Ishikawa (cell line): ENCODE measurements around the gene NBEAL2.

ENCODE experiments used
- CEBPB ChIP-seq: IDR thresholded peaks from 2 replicates; pipeline ENCODE4 v1.6.1; 2012
- CREB1 ChIP-seq: IDR thresholded peaks from 2 replicates; pipeline ENCODE4 v1.6.1; 2012; ENCODE audit warnings: low read depth
- EGR1 ChIP-seq: IDR thresholded peaks from 2 replicates; pipeline ENCODE4 v1.6.1; 2012
- EP300 ChIP-seq: IDR thresholded peaks from 2 replicates; pipeline ENCODE4 v1.6.1; 2012; ENCODE audit warnings: borderline replicate concordance
- FOXM1 ChIP-seq: IDR thresholded peaks from 2 replicates; pipeline ENCODE4 v1.6.1; 2012; ENCODE audit warnings: low read depth, borderline replicate concordance
- NFIC ChIP-seq: IDR thresholded peaks from 2 replicates; pipeline ENCODE4 v1.6.1; 2012
- RAD21 ChIP-seq: IDR thresholded peaks from 2 replicates; pipeline ENCODE4 v1.6.1; 2012; ENCODE audit warnings: low read depth
- TCF12 ChIP-seq: IDR thresholded peaks from 2 replicates; pipeline ENCODE4 v1.6.1; 2012; ENCODE audit warnings: low read depth
- TEAD4 ChIP-seq: IDR thresholded peaks from 2 replicates; pipeline ENCODE4 v1.6.1; 2012
- YY1 ChIP-seq: IDR thresholded peaks from 2 replicates; pipeline ENCODE4 v1.6.1; 2012; ENCODE audit warnings: low read depth
- TF ChIP-seq, protein P1 (sequence below): IDR thresholded peaks from 2 replicates; pipeline ENCODE4 v1.6.1; 2012; ENCODE audit warnings: low read depth, mild to moderate bottlenecking

The NBEAL2 gene

GRCh38 chr3:47047673-47048072 lies 68.2 kb downstream of the NBEAL2 start:
- TF ChIP-seq RAD21 = no peak
- TF ChIP-seq YY1 = no peak
- TF ChIP-seq FOXM1 = no peak
- no peak for TF ChIP-seq TEAD4
- TF ChIP-seq EGR1 = no peak
- no peak for TF ChIP-seq EP300

DNA sequence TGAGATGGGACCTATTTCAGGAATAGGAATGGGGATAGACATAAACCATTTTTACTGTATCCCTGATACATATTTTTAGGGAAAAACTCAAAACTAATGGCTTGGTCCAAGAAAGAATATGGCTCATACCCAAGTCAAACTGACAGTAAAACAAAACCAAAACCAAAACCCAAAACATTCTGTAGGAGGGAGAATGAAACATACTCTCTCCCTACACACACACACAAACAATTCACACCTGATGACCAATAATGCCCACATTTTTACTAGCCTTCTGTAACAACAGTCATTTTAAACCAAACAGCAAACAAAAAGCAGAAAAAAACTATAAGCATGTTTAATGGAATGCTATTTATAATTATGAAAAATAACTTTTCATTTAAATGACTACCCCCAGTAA lies 74.9 kb downstream of the NBEAL2 start:
- TF ChIP-seq RAD21 (no peak), CREB1 (no peak), NFIC (no peak)

- TF ChIP-seq TCF12 = no peak
- TF ChIP-seq CEBPB = no peak
- no peak for TF ChIP-seq EGR1
Observed at GRCh38 chr3:47056705-47057104, 77.2 kb downstream of the NBEAL2 start.

DNA sequence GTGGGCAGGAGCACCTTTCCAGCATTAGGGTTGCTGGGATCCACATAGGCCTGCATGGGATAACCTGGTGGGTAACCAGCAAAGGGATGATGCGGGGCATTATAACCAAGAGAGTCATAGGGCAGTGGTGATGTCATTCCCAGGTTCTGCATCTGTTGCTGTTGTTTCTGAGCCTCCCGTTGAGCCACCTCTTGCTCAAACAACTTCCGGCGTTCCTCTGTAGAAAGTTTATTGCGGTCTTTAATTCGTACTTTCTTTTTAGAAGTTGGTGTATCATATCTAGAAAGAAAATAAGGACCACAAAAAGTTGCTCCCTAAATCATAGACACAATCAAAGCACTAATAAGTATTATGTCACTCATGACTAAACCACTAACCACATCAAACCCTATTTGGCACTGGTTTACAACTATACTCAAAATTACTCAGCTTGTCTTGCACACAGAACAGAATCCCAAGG lies 77.8 kb downstream of the NBEAL2 start:
- TF ChIP-seq YY1 (no peak), TEAD4 (no peak), TCF12 (no peak)
- TF ChIP-seq, protein P1, sequence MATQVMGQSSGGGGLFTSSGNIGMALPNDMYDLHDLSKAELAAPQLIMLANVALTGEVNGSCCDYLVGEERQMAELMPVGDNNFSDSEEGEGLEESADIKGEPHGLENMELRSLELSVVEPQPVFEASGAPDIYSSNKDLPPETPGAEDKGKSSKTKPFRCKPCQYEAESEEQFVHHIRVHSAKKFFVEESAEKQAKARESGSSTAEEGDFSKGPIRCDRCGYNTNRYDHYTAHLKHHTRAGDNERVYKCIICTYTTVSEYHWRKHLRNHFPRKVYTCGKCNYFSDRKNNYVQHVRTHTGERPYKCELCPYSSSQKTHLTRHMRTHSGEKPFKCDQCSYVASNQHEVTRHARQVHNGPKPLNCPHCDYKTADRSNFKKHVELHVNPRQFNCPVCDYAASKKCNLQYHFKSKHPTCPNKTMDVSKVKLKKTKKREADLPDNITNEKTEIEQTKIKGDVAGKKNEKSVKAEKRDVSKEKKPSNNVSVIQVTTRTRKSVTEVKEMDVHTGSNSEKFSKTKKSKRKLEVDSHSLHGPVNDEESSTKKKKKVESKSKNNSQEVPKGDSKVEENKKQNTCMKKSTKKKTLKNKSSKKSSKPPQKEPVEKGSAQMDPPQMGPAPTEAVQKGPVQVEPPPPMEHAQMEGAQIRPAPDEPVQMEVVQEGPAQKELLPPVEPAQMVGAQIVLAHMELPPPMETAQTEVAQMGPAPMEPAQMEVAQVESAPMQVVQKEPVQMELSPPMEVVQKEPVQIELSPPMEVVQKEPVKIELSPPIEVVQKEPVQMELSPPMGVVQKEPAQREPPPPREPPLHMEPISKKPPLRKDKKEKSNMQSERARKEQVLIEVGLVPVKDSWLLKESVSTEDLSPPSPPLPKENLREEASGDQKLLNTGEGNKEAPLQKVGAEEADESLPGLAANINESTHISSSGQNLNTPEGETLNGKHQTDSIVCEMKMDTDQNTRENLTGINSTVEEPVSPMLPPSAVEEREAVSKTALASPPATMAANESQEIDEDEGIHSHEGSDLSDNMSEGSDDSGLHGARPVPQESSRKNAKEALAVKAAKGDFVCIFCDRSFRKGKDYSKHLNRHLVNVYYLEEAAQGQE = no peak
